ENCODE results near the gene AHSA1. TPM values are rescaled to one million over a fixed set of nuclear protein-coding genes. Genes with fewer than 3 reads are reported as not detected.

The AHSA1 gene
- total and polyA plus RNA-seq, 2 experiments from 2014 or later, result 177 to 213 TPM

DNA sequence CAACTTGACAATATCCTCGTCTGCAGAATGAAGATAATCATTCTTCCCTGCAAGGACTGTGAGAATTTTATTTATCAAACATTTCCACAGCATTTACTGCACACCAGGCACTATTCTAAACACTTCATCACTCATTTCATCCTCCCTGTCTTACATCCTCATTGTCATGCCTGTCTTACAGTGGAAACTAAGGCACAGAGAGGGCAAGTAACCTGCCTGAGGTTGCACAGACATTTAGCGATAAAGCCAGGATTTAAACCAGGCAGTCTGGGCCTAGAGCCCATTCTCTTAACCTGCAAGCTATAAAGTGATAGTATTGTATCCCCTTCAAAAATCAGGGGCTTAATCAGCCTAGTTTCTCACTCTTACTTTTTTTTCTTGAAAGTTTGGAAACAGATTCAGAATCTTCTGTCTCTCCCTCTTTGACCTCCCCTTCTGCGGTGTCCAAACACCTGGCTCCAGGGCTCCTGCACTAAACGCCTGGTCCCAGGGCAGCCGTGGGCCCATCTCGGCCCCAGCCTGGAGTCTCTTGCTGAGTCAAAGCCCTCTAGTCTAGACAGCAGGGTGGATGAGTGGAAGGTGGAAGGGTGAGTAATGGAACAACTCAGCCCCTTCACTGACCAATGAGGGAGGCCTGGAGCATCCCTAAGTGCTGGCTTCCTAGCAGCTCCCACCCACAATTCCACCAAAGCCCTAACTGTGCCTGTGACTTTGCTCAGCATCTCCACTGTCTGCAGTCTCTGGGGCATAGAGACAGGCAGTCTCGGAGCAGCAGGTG, 28.2 kb downstream of the AHSA1 start:
- no peaks in the 10 kb centered on the region for H3K9me3 Mint-ChIP-seq
- Histone ChIP-seq H3K27me3 (ENCODE audit: insufficient read depth) (no peaks in the 10 kb centered on the region), H3K27ac (ENCODE audit: low read depth) (no peak overlapping the region)

More for the DNA sequence above, 28.2 kb downstream of the AHSA1 start:
- H2AFZ ChIP-seq, result no peak overlapping the region
- no peaks in the 10 kb centered on the region for H3K79me2 ChIP-seq (replicated peaks; ENCODE audit: insufficient read depth)
- TF ChIP-seq ZNF114 (CRISPR knock-in tag; IDR thresholded peaks at IDR 0.05) (no peak), EZH2 (IDR thresholded peaks at IDR 0.05; ENCODE audit: low read depth, unreplicated experiment) (no peak), EZH2phosphoT487 (IDR thresholded peaks at IDR 0.05; ENCODE audit: unreplicated experiment) (no peak), NANOG (IDR thresholded peaks at IDR 0.05; ENCODE audit: borderline replicate concordance) (no peak), CREB1 (CRISPR knock-in tag; IDR thresholded peaks at IDR 0.05; ENCODE audit: low read depth) (no peak), JUNB (IDR thresholded peaks at IDR 0.05; ENCODE audit: unreplicated experiment) (no peak), STAT1 (IDR thresholded peaks at IDR 0.05; ENCODE audit: unreplicated experiment) (no peak), ZNF331 (CRISPR knock-in tag; IDR thresholded peaks at IDR 0.05; ENCODE audit: low read depth) (no peak), POLR2AphosphoS5 (IDR thresholded peaks at IDR 0.05; ENCODE audit: low read depth) (no peak)
- TF ChIP-seq, protein P1, sequence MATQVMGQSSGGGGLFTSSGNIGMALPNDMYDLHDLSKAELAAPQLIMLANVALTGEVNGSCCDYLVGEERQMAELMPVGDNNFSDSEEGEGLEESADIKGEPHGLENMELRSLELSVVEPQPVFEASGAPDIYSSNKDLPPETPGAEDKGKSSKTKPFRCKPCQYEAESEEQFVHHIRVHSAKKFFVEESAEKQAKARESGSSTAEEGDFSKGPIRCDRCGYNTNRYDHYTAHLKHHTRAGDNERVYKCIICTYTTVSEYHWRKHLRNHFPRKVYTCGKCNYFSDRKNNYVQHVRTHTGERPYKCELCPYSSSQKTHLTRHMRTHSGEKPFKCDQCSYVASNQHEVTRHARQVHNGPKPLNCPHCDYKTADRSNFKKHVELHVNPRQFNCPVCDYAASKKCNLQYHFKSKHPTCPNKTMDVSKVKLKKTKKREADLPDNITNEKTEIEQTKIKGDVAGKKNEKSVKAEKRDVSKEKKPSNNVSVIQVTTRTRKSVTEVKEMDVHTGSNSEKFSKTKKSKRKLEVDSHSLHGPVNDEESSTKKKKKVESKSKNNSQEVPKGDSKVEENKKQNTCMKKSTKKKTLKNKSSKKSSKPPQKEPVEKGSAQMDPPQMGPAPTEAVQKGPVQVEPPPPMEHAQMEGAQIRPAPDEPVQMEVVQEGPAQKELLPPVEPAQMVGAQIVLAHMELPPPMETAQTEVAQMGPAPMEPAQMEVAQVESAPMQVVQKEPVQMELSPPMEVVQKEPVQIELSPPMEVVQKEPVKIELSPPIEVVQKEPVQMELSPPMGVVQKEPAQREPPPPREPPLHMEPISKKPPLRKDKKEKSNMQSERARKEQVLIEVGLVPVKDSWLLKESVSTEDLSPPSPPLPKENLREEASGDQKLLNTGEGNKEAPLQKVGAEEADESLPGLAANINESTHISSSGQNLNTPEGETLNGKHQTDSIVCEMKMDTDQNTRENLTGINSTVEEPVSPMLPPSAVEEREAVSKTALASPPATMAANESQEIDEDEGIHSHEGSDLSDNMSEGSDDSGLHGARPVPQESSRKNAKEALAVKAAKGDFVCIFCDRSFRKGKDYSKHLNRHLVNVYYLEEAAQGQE (IDR thresholded peaks at IDR 0.05; ENCODE audit: unreplicated experiment), result no peak
- TF ChIP-seq, protein P2, sequence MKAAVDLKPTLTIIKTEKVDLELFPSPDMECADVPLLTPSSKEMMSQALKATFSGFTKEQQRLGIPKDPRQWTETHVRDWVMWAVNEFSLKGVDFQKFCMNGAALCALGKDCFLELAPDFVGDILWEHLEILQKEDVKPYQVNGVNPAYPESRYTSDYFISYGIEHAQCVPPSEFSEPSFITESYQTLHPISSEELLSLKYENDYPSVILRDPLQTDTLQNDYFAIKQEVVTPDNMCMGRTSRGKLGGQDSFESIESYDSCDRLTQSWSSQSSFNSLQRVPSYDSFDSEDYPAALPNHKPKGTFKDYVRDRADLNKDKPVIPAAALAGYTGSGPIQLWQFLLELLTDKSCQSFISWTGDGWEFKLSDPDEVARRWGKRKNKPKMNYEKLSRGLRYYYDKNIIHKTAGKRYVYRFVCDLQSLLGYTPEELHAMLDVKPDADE (IDR thresholded peaks at IDR 0.05), result no peak
- TF ChIP-seq, protein P3, sequence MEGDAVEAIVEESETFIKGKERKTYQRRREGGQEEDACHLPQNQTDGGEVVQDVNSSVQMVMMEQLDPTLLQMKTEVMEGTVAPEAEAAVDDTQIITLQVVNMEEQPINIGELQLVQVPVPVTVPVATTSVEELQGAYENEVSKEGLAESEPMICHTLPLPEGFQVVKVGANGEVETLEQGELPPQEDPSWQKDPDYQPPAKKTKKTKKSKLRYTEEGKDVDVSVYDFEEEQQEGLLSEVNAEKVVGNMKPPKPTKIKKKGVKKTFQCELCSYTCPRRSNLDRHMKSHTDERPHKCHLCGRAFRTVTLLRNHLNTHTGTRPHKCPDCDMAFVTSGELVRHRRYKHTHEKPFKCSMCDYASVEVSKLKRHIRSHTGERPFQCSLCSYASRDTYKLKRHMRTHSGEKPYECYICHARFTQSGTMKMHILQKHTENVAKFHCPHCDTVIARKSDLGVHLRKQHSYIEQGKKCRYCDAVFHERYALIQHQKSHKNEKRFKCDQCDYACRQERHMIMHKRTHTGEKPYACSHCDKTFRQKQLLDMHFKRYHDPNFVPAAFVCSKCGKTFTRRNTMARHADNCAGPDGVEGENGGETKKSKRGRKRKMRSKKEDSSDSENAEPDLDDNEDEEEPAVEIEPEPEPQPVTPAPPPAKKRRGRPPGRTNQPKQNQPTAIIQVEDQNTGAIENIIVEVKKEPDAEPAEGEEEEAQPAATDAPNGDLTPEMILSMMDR (conservative IDR thresholded peaks at IDR 0.05; ENCODE audit: low read depth in 2 of 2), result no peak
- TF ChIP-seq, protein P4, sequence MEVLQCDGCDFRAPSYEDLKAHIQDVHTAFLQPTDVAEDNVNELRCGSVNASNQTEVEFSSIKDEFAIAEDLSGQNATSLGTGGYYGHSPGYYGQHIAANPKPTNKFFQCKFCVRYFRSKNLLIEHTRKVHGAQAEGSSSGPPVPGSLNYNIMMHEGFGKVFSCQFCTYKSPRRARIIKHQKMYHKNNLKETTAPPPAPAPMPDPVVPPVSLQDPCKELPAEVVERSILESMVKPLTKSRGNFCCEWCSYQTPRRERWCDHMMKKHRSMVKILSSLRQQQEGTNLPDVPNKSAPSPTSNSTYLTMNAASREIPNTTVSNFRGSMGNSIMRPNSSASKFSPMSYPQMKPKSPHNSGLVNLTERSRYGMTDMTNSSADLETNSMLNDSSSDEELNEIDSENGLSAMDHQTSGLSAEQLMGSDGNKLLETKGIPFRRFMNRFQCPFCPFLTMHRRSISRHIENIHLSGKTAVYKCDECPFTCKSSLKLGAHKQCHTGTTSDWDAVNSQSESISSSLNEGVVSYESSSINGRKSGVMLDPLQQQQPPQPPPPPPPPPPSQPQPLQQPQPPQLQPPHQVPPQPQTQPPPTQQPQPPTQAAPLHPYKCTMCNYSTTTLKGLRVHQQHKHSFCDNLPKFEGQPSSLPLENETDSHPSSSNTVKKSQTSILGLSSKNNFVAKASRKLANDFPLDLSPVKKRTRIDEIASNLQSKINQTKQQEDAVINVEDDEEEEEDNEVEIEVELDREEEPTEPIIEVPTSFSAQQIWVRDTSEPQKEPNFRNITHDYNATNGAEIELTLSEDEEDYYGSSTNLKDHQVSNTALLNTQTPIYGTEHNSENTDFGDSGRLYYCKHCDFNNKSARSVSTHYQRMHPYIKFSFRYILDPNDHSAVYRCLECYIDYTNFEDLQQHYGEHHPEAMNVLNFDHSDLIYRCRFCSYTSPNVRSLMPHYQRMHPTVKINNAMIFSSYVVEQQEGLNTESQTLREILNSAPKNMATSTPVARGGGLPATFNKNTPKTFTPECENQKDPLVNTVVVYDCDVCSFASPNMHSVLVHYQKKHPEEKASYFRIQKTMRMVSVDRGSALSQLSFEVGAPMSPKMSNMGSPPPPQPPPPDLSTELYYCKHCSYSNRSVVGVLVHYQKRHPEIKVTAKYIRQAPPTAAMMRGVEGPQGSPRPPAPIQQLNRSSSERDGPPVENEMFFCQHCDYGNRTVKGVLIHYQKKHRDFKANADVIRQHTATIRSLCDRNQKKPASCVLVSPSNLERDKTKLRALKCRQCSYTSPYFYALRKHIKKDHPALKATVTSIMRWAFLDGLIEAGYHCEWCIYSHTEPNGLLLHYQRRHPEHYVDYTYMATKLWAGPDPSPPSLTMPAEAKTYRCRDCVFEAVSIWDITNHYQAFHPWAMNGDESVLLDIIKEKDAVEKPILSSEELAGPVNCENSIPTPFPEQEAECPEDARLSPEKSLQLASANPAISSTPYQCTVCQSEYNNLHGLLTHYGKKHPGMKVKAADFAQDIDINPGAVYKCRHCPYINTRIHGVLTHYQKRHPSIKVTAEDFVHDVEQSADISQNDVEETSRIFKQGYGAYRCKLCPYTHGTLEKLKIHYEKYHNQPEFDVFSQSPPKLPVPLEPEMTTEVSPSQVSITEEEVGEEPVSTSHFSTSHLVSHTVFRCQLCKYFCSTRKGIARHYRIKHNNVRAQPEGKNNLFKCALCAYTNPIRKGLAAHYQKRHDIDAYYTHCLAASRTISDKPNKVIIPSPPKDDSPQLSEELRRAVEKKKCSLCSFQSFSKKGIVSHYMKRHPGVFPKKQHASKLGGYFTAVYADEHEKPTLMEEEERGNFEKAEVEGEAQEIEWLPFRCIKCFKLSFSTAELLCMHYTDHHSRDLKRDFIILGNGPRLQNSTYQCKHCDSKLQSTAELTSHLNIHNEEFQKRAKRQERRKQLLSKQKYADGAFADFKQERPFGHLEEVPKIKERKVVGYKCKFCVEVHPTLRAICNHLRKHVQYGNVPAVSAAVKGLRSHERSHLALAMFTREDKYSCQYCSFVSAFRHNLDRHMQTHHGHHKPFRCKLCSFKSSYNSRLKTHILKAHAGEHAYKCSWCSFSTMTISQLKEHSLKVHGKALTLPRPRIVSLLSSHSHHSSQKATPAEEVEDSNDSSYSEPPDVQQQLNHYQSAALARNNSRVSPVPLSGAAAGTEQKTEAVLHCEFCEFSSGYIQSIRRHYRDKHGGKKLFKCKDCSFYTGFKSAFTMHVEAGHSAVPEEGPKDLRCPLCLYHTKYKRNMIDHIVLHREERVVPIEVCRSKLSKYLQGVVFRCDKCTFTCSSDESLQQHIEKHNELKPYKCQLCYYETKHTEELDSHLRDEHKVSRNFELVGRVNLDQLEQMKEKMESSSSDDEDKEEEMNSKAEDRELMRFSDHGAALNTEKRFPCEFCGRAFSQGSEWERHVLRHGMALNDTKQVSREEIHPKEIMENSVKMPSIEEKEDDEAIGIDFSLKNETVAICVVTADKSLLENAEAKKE (CRISPR knock-in tag; IDR thresholded peaks at IDR 0.05), result no peak
- no peaks in the 10 kb centered on the region for H3K36me3 ChIP-seq (ENCODE audit: insufficient read depth)
- DNase-seq (ENCODE audit: low spot score), result no peak
- Mint-ChIP-seq H3K27me3 (ENCODE audit: insufficient read depth, low read depth, poor library complexity) (peaks cover 6% of the 10 kb centered on the region), H3K27ac (no peak overlapping the region), H3K4me1 (no peaks in the 10 kb centered on the region), H3K36me3 (ENCODE audit: low read depth) (no peaks in the 10 kb centered on the region), H3K4me3 (no peak overlapping the region)
- H3K4me1 ChIP-seq (ENCODE audit: insufficient read depth), result no peaks in the 10 kb centered on the region
- no peaks in the 10 kb centered on the region for H4K20me1 ChIP-seq (replicated peaks; ENCODE audit: insufficient read depth)
- ATAC-seq, result no peak
- no peaks in the 10 kb centered on the region for H3F3A ChIP-seq (replicated peaks; ENCODE audit: low read depth)
- no peak overlapping the region for H3K4me2 ChIP-seq
- no peak overlapping the region for H3K4me3 ChIP-seq
- H3K9me2 ChIP-seq (ENCODE audit: insufficient read depth), result no peaks in the 10 kb centered on the region
